GM18511 (cell line): Measurements from ENCODE around the gene AHRR.
A peak's percentile ranks its signal among the peaks of the same experiment; 100 is the strongest.
"Not testable (repeated sequence)": the region's sequence is repeated elsewhere in the genome, so short reads cannot be mapped to it uniquely, and the experiment has no call there.

Experiments
- ATAC-seq: cut with Tn5 transposase; IDR thresholded peaks from one replicate; pipeline ENCODE4 v1.9.1; 2021; ENCODE audit warnings: mild to moderate bottlenecking, moderate library complexity; ENCODE audit not compliant: unreplicated experiment

Gene AHRR

GRCh38 chr5:392431-392988 is 71.0 kb downstream of the AHRR start:
- ATAC-seq, result peak; percentile 91

- no peak for ATAC-seq
Measured at GRCh38 chr5:393846-394275, 72.3 kb downstream of the AHRR start.

GRCh38 chr5:394671-395155 is 73.2 kb downstream of the AHRR start:
- no peak for ATAC-seq

- ATAC-seq, result no peak
Measured at GRCh38 chr5:395156-395920, 73.8 kb downstream of the AHRR start.

- ATAC-seq, result no peak
Measured at GRCh38 chr5:395921-396530, 74.5 kb downstream of the AHRR start.

GRCh38 chr5:396531-396961 is 75.0 kb downstream of the AHRR start:
- ATAC-seq, result no peak

GRCh38 chr5:398141-398474 is 76.6 kb downstream of the AHRR start:
- not testable (repeated sequence) for ATAC-seq

- ATAC-seq, result no peak
Measured at GRCh38 chr5:398475-399295, 77.2 kb downstream of the AHRR start.

- ATAC-seq, result peak; percentile 74
Measured at GRCh38 chr5:399296-400281, 78.1 kb downstream of the AHRR start.

GRCh38 chr5:400282-401145 is 79.0 kb downstream of the AHRR start:
- ATAC-seq, result peak; percentile 16

- ATAC-seq, result no peak
Measured at GRCh38 chr5:401146-402034, 79.9 kb downstream of the AHRR start.

GRCh38 chr5:402219-402614 is 80.7 kb downstream of the AHRR start:
- not testable (repeated sequence) for ATAC-seq

GRCh38 chr5:402615-403359 is 81.3 kb downstream of the AHRR start:
- peak; percentile 70 for ATAC-seq

GRCh38 chr5:403995-404394 is 82.5 kb downstream of the AHRR start:
- ATAC-seq, result no peak

GRCh38 chr5:404666-405241 is 83.2 kb downstream of the AHRR start:
- ATAC-seq, result no peak

- no peak for ATAC-seq
Measured at GRCh38 chr5:405421-405820, 83.9 kb downstream of the AHRR start.

GRCh38 chr5:406041-406440 is 84.5 kb downstream of the AHRR start:
- ATAC-seq, result no peak
